ENCODE data around the gene C10orf95.

C10orf95 gene

GRCh38 chr10:102411341-102412255 is 39.7 kb downstream of the C10orf95 start:
- H3K4me3 ChIP-seq (ENCODE audit: low read depth, low read length): no peak overlapping the region
- TF ChIP-seq, protein P1, sequence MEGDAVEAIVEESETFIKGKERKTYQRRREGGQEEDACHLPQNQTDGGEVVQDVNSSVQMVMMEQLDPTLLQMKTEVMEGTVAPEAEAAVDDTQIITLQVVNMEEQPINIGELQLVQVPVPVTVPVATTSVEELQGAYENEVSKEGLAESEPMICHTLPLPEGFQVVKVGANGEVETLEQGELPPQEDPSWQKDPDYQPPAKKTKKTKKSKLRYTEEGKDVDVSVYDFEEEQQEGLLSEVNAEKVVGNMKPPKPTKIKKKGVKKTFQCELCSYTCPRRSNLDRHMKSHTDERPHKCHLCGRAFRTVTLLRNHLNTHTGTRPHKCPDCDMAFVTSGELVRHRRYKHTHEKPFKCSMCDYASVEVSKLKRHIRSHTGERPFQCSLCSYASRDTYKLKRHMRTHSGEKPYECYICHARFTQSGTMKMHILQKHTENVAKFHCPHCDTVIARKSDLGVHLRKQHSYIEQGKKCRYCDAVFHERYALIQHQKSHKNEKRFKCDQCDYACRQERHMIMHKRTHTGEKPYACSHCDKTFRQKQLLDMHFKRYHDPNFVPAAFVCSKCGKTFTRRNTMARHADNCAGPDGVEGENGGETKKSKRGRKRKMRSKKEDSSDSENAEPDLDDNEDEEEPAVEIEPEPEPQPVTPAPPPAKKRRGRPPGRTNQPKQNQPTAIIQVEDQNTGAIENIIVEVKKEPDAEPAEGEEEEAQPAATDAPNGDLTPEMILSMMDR (IDR thresholded peaks at IDR 0.05; ENCODE audit: insufficient read depth, low read depth, low read length, missing control alignments): no peak
- DNase-seq (ENCODE audit: low read depth): no peak

GRCh38 chr10:102410429-102411073 is 40.8 kb downstream of the C10orf95 start:
- DNase-seq (ENCODE audit: low read depth): no peak
- TF ChIP-seq, protein P1 (IDR thresholded peaks at IDR 0.05; ENCODE audit: insufficient read depth, low read depth, low read length, missing control alignments): no peak
- no peak overlapping the region for H3K4me3 ChIP-seq (ENCODE audit: low read depth, low read length)

DNA sequence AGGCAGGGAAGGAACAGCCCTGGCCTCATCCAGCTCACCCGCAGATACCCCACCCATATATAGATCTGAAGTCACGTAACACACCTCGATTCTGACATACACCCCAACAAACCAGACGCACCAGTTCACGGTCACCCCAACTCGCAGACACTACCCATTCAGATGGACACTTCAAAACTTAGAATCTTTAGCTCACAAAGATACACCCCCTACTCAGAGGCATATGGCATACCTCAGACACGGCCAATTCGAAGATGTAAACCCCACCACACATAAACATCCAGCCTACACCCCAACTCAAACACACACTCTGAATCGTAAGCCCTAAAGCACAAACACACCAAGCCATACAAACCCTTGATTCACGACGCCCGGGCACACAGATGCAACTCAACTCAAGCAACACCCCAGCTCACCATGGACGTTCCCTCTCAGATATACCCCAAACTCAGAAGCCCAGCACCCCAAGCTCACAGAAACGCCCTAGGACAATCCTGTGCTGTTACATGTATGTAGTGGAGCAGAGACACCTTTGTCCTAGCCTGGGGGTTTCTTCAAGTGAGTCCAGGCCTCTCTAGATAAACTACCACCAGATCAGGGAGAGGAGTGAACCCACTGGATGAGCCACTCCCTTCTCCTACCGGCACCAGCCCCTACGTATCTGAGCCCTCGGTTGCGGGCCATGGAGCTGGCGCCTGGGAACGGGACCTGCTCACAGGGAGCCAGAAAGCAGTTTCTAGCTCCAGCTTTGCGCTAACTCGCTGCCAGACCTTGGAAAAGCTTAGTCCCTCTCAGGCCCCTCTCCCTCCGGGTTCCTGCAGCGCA is 41.5 kb downstream of the C10orf95 start:
- no peak for DNase-seq (ENCODE audit: low read depth)
- no peak overlapping the region for H3K4me3 ChIP-seq (ENCODE audit: low read depth, low read length)
- TF ChIP-seq, protein P1 (IDR thresholded peaks at IDR 0.05; ENCODE audit: insufficient read depth, low read depth, low read length, missing control alignments): no peak

GRCh38 chr10:102408728-102409603 is 42.4 kb downstream of the C10orf95 start:
- TF ChIP-seq, protein P1 (IDR thresholded peaks at IDR 0.05; ENCODE audit: insufficient read depth, low read depth, low read length, missing control alignments): no peak
- H3K4me3 ChIP-seq (ENCODE audit: low read depth, low read length): no peak overlapping the region; the same call in 1 of the 2 replicates
- DNase-seq (ENCODE audit: low read depth): no peak

DNA sequence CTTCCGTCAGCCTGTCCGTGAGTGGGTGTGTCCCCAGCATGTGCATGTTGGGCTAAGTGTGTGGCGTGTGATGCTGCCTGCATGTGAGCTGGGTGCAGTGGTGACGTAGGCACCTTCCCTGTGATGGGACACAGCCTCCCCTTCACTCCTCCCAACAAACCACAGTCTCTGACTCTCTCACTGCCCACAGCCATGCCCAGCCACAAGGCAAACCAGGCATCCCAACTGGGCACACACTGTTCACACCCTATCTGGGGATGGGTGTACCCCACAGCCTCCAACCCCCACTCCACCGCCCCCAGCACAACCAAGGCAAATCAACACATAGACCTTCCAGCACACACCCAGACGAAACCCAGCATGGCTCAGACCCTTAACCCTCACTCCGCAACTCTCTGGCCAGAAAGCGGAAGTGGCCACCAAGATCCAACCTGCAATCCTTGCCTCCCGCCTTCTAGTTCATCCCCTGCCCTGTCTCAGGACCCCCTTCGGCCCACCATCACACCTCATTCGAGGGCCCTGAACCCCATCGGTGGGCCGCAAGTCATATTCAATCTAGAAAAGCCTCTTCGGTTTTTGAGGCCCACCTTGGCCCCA is 43.1 kb downstream of the C10orf95 start:
- TF ChIP-seq, protein P1 (IDR thresholded peaks at IDR 0.05; ENCODE audit: insufficient read depth, low read depth, low read length, missing control alignments): no peak
- H3K4me3 ChIP-seq (ENCODE audit: low read depth, low read length): no peak overlapping the region
- no peak for DNase-seq (ENCODE audit: low read depth)
